ENCODE measurements around the gene BAZ2B. TPM values are rescaled to one million over a fixed set of nuclear protein-coding genes. Genes with fewer than 3 reads are reported as not detected.
A peak's percentile ranks its signal among the peaks of the same experiment; 100 is the strongest.

BAZ2B gene
- total and polyA plus RNA-seq, 10 donors: 5.6 to 158 (median 86.0) TPM

- Histone ChIP-seq H3K27ac (no peak overlapping the region), H3K27me3 (replicated peaks in 1 of 7) (no peaks in the 10 kb centered on the region), H3K4me1 (no peaks in the 10 kb centered on the region), H3K9me3 (no peaks in the 10 kb centered on the region), H3K36me3 (peaks cover 0 to 79% (median 31%) of the 10 kb centered on the region in 6 donors), H3K4me3 (no peak overlapping the region)
- 92 to 95% (median 93%) methylated on average over 3 of the region's 3 CpGs for WGBS, 5 donors
- no peak for DNase-seq
- intact Hi-C loops (cut with DNase I; ENCODE audit: low total_unique reads): no loop called here
- TF ChIP-seq POLR2A (IDR thresholded peaks at IDR 0.05): no peak
- no peak for TF ChIP-seq CTCF (IDR thresholded peaks at IDR 0.05 in 8 of 11, conservative IDR thresholded peaks at IDR 0.05 in 3 of 11)
- no peak for TF ChIP-seq POLR2AphosphoS5 (IDR thresholded peaks at IDR 0.05)
These were observed 264.4 kb downstream of the BAZ2B start for GRCh38 chr2:159351977-159352376.

- H3K36me3 ChIP-seq: peaks cover 0 to 77% (median 29%) of the 10 kb centered on the region in 6 donors
- no peak overlapping the region for H3K27ac ChIP-seq
- H3K4me3 ChIP-seq: no peak overlapping the region
- no peak for DNase-seq
- TF ChIP-seq POLR2AphosphoS5 (IDR thresholded peaks at IDR 0.05) (no peak), POLR2A (IDR thresholded peaks at IDR 0.05) (no peak), CTCF (IDR thresholded peaks at IDR 0.05 in 8 of 11, conservative IDR thresholded peaks at IDR 0.05 in 3 of 11) (no peak)
- H3K9me3 ChIP-seq: no peaks in the 10 kb centered on the region
- WGBS, 5 donors: 91 to 96% (median 94%) methylated on average over 6 of the region's 6 CpGs
- intact Hi-C loops (cut with DNase I; ENCODE audit: low total_unique reads): no loop called here
- H3K27me3 ChIP-seq (replicated peaks in 1 of 7): no peaks in the 10 kb centered on the region
- no peaks in the 10 kb centered on the region for H3K4me1 ChIP-seq
These were observed 266.6 kb downstream of the BAZ2B start for GRCh38 chr2:159349674-159350299.

GRCh38 chr2:159326569-159327255 lies 289.6 kb downstream of the BAZ2B start:
- intact Hi-C loops (cut with DNase I; ENCODE audit: low total_unique reads): no loop called here

More at GRCh38 chr2:159326569-159327255, 289.6 kb downstream of the BAZ2B start:
- Histone ChIP-seq H3K4me1 (peaks cover 0 to 7% (median 0%) of the 10 kb centered on the region in 6 donors), H3K27me3 (replicated peaks in 1 of 7) (no peaks in the 10 kb centered on the region), H3K9me3 (no peaks in the 10 kb centered on the region), H3K4me3 (no peak overlapping the region), H3K36me3 (peaks cover 0 to 75% (median 22%) of the 10 kb centered on the region in 6 donors), H3K27ac (peak overlapping the region in 6 of 8 donors; percentile 43 to 84 (median 66))
- 75 to 91% (median 88%) methylated on average over 5 of the region's 5 CpGs for WGBS, 5 donors
- TF ChIP-seq CTCF (IDR thresholded peaks at IDR 0.05 in 8 of 11, conservative IDR thresholded peaks at IDR 0.05 in 3 of 11) (no peak), POLR2A (IDR thresholded peaks at IDR 0.05) (no peak), POLR2AphosphoS5 (IDR thresholded peaks at IDR 0.05) (no peak)
- DNase-seq: no peak
